HepG2 (cell line): ENCODE measurements around the gene MCM3. TPM values are rescaled to one million over a fixed set of nuclear protein-coding genes. Genes with fewer than 3 reads are reported as not detected.

Experiments used
- ATAC-seq: fragments of 200-7000 bp; cut with Tn5 transposase; 3 replicates; pipeline ENCODE4 v1.9.1; 2020; ENCODE audit warnings: mild to moderate bottlenecking, moderate library complexity
- BruUV-seq: library from RNA; stranded (reverse); fragments of 400-500 nt; replicated peaks from 2 replicates; lab custom pipeline; 2021; lab: Mats Ljungman, UMichigan
- CTCF ChIA-PET: fragments of 300-600 bp; formaldehyde crosslinking; extraction: SDS; loops from one replicate; lab custom pipeline; 2021; ENCODE audit warnings: low total read pairs, inconsistent platforms, low intra/inter-chr PET ratio; lab: Yijun Ruan, JAX
- POLR2A ChIA-PET: fragments of 350-600 bp; sonication (Branson Sonifier 250); formaldehyde crosslinking; loops from one replicate; lab custom pipeline; 2020; ENCODE audit warnings: antibody characterized with exemption, inconsistent platforms; lab: Yijun Ruan, JAX
- DNase-seq: peaks from one replicate; pipeline ENCODE4 v3.0.0-alpha.2; 2015; ENCODE audit warnings: low spot score
- FAIRE-seq: peaks from 3 replicates; lab custom pipeline; 2011; peaks lifted over from hg19 to GRCh38; lab: Jason Lieb, UNC
- H2AFZ ChIP-seq: one replicate; pipeline ENCODE4 v1.6.1; 2011; ENCODE audit warnings: low read length, inconsistent platforms
- H3K27ac ChIP-seq: fragments of 300-600 bp; 3 replicates; pipeline ENCODE4 v1.8.0; 2011; ENCODE audit warnings: mixed run types, mild to moderate bottlenecking, mixed read lengths, low read length, inconsistent platforms; ENCODE audit not compliant: insufficient read depth; ENCODE audit errors: extremely low read length
- H3K27me3 ChIP-seq, 2 experiments: fragments of 200-600 bp in 1 of 2; 2 replicates in 1 of 2; 3 replicates in 1 of 2; pipeline versions ENCODE4 v1.6.0 to v1.8.0; 2011; ENCODE audit warnings: low read length in 2 of 2, mild to moderate bottlenecking in 2 of 2, moderate library complexity in 2 of 2, inconsistent platforms in 1 of 2; ENCODE audit not compliant: insufficient read depth in 2 of 2, control insufficient read depth in 1 of 2
- H3K36me3 ChIP-seq, 2 experiments: fragments of 200-600 bp in 1 of 2; replicated peaks in 1 of 2; 2 replicates in 1 of 2; 3 replicates in 1 of 2; pipeline versions ENCODE4 v1.5.1 to v1.8.0; 2011; ENCODE audit warnings: low read length in 2 of 2, inconsistent platforms in 1 of 2; ENCODE audit not compliant: insufficient read depth in 2 of 2, control insufficient read depth in 1 of 2
- H3K4me1 ChIP-seq: 2 replicates; pipeline ENCODE4 v1.5.1; 2012; ENCODE audit warnings: low read length, inconsistent platforms; ENCODE audit not compliant: insufficient read depth
- H3K4me2 ChIP-seq: 2 replicates; pipeline ENCODE4 v1.6.0; 2011; ENCODE audit warnings: low read depth, low read length, inconsistent platforms
- H3K4me3 ChIP-seq, 3 experiments: fragments of 200-600 bp in 1 of 3; sonication (generic), shearing (Covaris generic) in 1 of 3; replicated peaks in 1 of 3; 2 replicates each; pipeline ENCODE4 v1.5.1; 2011 to 2016; ENCODE audit warnings: low read length in 3 of 3, inconsistent platforms in 2 of 3, low read depth in 2 of 3, mild to moderate bottlenecking in 2 of 3, control low read depth in 1 of 3, mixed read lengths in 1 of 3; ENCODE audit not compliant: insufficient read depth in 1 of 3
- H3K79me2 ChIP-seq: one replicate; pipeline ENCODE4 v1.6.1; 2011; ENCODE audit warnings: low read length, inconsistent platforms; ENCODE audit not compliant: insufficient read depth
- H3K9ac ChIP-seq: 2 replicates; pipeline ENCODE4 v1.6.0; 2011; ENCODE audit warnings: mild to moderate bottlenecking, low read depth, low read length, inconsistent platforms; ENCODE audit not compliant: insufficient read depth
- H3K9me3 ChIP-seq: 2 replicates; pipeline ENCODE4 v1.5.1; 2012; ENCODE audit warnings: mild to moderate bottlenecking, low read length
- H4K20me1 ChIP-seq: 2 replicates; pipeline ENCODE4 v1.6.0; 2011; ENCODE audit warnings: inconsistent platforms, mild to moderate bottlenecking, low read length, moderate library complexity; ENCODE audit not compliant: insufficient read depth
- KLF9 ChIP-seq: IDR thresholded peaks from 2 replicates; pipeline ENCODE4 v1.6.1; 2016; ENCODE audit warnings: low read depth
- SETDB1 ChIP-seq: sonication (generic); formaldehyde crosslinking; IDR thresholded peaks from 2 replicates; pipeline ENCODE4 v1.5.1; 2020; ENCODE audit warnings: missing genetic modification reagents, mild to moderate bottlenecking, borderline replicate concordance
- ZKSCAN1 ChIP-seq: fragments of 150-350 bp; IDR thresholded peaks from 2 replicates; pipeline ENCODE4 v1.6.1; 2014; ENCODE audit warnings: low read length
- ZNF569 ChIP-seq: sonication (generic); formaldehyde crosslinking; IDR thresholded peaks from 2 replicates; pipeline ENCODE4 v1.5.0; 2020; ENCODE audit warnings: mild to moderate bottlenecking, missing genetic modification reagents, moderate library complexity, borderline replicate concordance
- WGBS: methylation state at CpG from one replicate; pipeline ENCODE4 v1.1.6; 2017; ENCODE audit warnings: low lambda C conversion rate; 5-methylcytosine and 5-hydroxymethylcytosine counted together
- in situ Hi-C: cut with HindIII; loops from 2 replicates; pipeline ENCODE4 v1.10.0; 2017; ENCODE audit warnings: low pct_unique_long_range_greater_than_20kb; ENCODE audit not compliant: extremely low pct_ligation_motif_present
- intact Hi-C: fragments of 100-400 bp; cut with micrococcal nuclease; formaldehyde crosslinking; loops from one replicate; pipeline ENCODE4 v1.10.0; 2022; ENCODE audit not compliant: unreplicated experiment
- polyA plus RNA-seq, 8 experiments: library from polyadenylated mRNA; depleted of rRNA in 3 of 8; stranded (reverse) in 7 of 8; unstranded in 1 of 8; fragments of >200 nt; fragmentation: Illumina TruSeq in 4 of 8; extraction: Trizol in 4 of 8; gene quantifications; 2 replicates each; pipeline versions ENCODE4 v1.2.1 to v1.2.3, GENCODE V29; 2011 to 2016; ENCODE audit warnings: low read depth in 4 of 8, missing spikeins in 1 of 8, mixed read lengths in 1 of 8; ENCODE audit not compliant: insufficient read depth in 1 of 8
- total RNA-seq, 5 experiments: library from RNA; depleted of rRNA; stranded (reverse); fragments of >200 nt; fragmentation: Illumina TruSeq; extraction: Trizol; gene quantifications; 2 replicates each; pipeline ENCODE4 v1.2.3, GENCODE V29; 2016; ENCODE audit warnings: low read depth in 1 of 5
- TF ChIP-seq, protein P1 (sequence below): sonication (generic); formaldehyde crosslinking; conservative IDR thresholded peaks from 2 replicates; pipeline ENCODE4 v1.4.0; 2020; ENCODE audit warnings: mild to moderate bottlenecking, missing genetic modification reagents, moderate library complexity
- TF ChIP-seq, protein P2 (sequence below): sonication (generic); formaldehyde crosslinking; IDR thresholded peaks from 2 replicates; pipeline ENCODE4 v1.4.0; 2020; ENCODE audit warnings: missing genetic modification reagents, mild to moderate bottlenecking, borderline replicate concordance
- TF ChIP-seq, protein P3 (sequence below): sonication (generic); formaldehyde crosslinking; IDR thresholded peaks from 2 replicates; pipeline ENCODE4 v1.8.0; 2022; ENCODE audit warnings: missing genetic modification reagents, mild to moderate bottlenecking, borderline replicate concordance

MCM3 gene
- total and polyA plus RNA-seq, 2 of the 13 experiments (the other 11 are each of a cell fraction or from before 2014, with no cell fraction given) = 164 to 288 TPM

GRCh38 chr6:52217761-52218160, 66.8 kb downstream of the MCM3 start:
- no peak for TF ChIP-seq KLF9 (CRISPR knock-in tag)
- TF ChIP-seq, protein P1, sequence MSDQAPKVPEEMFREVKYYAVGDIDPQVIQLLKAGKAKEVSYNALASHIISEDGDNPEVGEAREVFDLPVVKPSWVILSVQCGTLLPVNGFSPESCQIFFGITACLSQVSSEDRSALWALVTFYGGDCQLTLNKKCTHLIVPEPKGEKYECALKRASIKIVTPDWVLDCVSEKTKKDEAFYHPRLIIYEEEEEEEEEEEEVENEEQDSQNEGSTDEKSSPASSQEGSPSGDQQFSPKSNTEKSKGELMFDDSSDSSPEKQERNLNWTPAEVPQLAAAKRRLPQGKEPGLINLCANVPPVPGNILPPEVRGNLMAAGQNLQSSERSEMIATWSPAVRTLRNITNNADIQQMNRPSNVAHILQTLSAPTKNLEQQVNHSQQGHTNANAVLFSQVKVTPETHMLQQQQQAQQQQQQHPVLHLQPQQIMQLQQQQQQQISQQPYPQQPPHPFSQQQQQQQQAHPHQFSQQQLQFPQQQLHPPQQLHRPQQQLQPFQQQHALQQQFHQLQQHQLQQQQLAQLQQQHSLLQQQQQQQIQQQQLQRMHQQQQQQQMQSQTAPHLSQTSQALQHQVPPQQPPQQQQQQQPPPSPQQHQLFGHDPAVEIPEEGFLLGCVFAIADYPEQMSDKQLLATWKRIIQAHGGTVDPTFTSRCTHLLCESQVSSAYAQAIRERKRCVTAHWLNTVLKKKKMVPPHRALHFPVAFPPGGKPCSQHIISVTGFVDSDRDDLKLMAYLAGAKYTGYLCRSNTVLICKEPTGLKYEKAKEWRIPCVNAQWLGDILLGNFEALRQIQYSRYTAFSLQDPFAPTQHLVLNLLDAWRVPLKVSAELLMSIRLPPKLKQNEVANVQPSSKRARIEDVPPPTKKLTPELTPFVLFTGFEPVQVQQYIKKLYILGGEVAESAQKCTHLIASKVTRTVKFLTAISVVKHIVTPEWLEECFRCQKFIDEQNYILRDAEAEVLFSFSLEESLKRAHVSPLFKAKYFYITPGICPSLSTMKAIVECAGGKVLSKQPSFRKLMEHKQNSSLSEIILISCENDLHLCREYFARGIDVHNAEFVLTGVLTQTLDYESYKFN (CRISPR knock-in tag) = no peak
- TF ChIP-seq, protein P2, sequence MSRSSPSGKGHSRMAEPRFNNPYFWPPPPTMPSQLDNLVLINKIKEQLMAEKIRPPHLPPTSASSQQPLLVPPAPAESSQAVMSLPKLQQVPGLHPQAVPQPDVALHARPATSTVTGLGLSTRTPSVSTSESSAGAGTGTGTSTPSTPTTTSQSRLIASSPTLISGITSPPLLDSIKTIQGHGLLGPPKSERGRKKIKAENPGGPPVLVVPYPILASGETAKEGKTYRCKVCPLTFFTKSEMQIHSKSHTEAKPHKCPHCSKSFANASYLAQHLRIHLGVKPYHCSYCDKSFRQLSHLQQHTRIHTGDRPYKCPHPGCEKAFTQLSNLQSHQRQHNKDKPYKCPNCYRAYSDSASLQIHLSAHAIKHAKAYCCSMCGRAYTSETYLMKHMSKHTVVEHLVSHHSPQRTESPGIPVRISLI (CRISPR knock-in tag) = peak; percentile 54; the same call in 1 of the 2 replicates
- TF ChIP-seq ZNF569 (CRISPR knock-in tag) = no peak
- TF ChIP-seq SETDB1 (CRISPR knock-in tag) = no peak
- TF ChIP-seq ZKSCAN1 = no peak
- TF ChIP-seq, protein P3, sequence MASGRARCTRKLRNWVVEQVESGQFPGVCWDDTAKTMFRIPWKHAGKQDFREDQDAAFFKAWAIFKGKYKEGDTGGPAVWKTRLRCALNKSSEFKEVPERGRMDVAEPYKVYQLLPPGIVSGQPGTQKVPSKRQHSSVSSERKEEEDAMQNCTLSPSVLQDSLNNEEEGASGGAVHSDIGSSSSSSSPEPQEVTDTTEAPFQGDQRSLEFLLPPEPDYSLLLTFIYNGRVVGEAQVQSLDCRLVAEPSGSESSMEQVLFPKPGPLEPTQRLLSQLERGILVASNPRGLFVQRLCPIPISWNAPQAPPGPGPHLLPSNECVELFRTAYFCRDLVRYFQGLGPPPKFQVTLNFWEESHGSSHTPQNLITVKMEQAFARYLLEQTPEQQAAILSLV = no peak
- in situ Hi-C loops = no loop called here
- BruUV-seq = no TSS peak
- Histone ChIP-seq H3K4me2 (no peak overlapping the region), H3K36me3 (no peaks in the 10 kb centered on the region), H3K4me1 (peaks cover 17% of the 10 kb centered on the region), H3K27ac (no peak overlapping the region), H3K27me3 (peaks cover 0 to 2% of the 10 kb centered on the region in 2 experiments; a peak in 1 of 5 replicates), H3K79me2 (no peaks in the 10 kb centered on the region), H2AFZ (no peak overlapping the region), H3K4me3 (no peak overlapping the region), H4K20me1 (no peaks in the 10 kb centered on the region), H3K9me3 (no peaks in the 10 kb centered on the region), H3K9ac (no peak overlapping the region)
- FAIRE-seq = no peak
- ATAC-seq = peak; percentile 42; the same call in 1 of the 3 replicates
- peak; percentile 7 for DNase-seq
- POLR2A ChIA-PET = no interaction called here
- intact Hi-C loops = no loop called here
- WGBS = 3% methylated on average over 2 of the region's 2 CpGs
- CTCF ChIA-PET = no interaction called here
